ENCODE measurements around the gene CLBA1. TPM values are rescaled to one million over a fixed set of nuclear protein-coding genes. Genes with fewer than 3 reads are reported as not detected.
A peak's percentile ranks its signal among the peaks of the same experiment; 100 is the strongest.

The CLBA1 gene
- total and polyA plus RNA-seq, 2 experiments from 2014 or later = 1.6 to 1.8 TPM

DNA sequence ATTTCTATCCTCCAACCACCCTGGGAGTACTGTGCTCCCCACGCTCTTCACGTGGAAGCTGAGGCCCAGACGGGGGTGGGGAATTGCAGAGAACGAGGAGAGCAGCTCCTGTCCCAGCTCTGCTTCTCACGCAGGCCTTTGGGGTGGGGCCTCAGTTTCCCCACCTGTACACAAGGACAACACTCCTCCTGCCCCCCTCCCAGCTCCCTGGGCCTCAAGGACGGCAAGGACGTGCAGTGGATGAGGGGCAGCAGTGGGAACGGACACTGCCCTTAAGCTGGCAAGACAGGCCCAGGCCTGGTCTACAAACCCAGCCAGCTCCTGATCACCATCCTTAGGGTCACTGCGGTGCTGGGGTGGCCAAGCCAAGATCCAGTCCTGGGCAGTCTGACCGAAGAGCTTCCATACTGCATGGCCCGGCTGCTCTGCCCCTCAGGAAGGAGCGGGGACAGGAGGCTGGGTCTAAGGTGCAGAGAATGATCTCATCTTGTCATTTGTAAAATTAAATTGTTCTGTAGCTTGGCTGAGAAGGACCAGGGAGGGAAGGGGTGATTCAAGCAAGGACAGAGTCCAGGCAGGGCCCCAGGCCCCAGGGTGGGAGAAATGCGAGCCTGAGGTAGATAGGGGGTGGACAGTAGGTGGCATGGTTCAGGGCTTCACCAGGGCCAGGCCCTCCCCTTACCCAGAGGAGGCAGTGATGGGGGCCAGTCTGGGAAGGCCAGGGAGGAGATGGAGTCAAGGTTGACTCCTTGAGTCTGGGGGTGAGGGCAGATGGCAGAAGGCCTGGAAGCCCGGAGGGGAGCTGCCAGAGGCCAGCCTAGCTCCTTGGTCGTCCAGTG, 1.3 kb upstream of the CLBA1 start:
- Mint-ChIP-seq H3K27me3 (ENCODE audit: insufficient read depth, low read depth, poor library complexity) (peaks cover 10% of the 10 kb centered on the region), H3K4me1 (no peaks in the 10 kb centered on the region; the same call in 2 of the 3 replicates), H3K36me3 (ENCODE audit: low read depth) (no peaks in the 10 kb centered on the region; the same call in 2 of the 3 replicates), H3K27ac (no peak overlapping the region), H3K4me3 (peak overlapping the region; percentile 56), H3K9me3 (no peaks in the 10 kb centered on the region; the same call in 2 of the 3 replicates)
- no peaks in the 10 kb centered on the region for H3K4me1 ChIP-seq (ENCODE audit: insufficient read depth)
- no peaks in the 10 kb centered on the region for H3K36me3 ChIP-seq (ENCODE audit: insufficient read depth)
- peaks cover 7% of the 10 kb centered on the region for H3K27me3 ChIP-seq (ENCODE audit: insufficient read depth)
- ATAC-seq (no peak), DNase-seq (ENCODE audit: low spot score) (no peak)
- H3K4me2 ChIP-seq = no peak overlapping the region
- no peak overlapping the region for H3K4me3 ChIP-seq
- H3K79me2 ChIP-seq (replicated peaks; ENCODE audit: insufficient read depth) = no peaks in the 10 kb centered on the region
- TF ChIP-seq, protein P1, sequence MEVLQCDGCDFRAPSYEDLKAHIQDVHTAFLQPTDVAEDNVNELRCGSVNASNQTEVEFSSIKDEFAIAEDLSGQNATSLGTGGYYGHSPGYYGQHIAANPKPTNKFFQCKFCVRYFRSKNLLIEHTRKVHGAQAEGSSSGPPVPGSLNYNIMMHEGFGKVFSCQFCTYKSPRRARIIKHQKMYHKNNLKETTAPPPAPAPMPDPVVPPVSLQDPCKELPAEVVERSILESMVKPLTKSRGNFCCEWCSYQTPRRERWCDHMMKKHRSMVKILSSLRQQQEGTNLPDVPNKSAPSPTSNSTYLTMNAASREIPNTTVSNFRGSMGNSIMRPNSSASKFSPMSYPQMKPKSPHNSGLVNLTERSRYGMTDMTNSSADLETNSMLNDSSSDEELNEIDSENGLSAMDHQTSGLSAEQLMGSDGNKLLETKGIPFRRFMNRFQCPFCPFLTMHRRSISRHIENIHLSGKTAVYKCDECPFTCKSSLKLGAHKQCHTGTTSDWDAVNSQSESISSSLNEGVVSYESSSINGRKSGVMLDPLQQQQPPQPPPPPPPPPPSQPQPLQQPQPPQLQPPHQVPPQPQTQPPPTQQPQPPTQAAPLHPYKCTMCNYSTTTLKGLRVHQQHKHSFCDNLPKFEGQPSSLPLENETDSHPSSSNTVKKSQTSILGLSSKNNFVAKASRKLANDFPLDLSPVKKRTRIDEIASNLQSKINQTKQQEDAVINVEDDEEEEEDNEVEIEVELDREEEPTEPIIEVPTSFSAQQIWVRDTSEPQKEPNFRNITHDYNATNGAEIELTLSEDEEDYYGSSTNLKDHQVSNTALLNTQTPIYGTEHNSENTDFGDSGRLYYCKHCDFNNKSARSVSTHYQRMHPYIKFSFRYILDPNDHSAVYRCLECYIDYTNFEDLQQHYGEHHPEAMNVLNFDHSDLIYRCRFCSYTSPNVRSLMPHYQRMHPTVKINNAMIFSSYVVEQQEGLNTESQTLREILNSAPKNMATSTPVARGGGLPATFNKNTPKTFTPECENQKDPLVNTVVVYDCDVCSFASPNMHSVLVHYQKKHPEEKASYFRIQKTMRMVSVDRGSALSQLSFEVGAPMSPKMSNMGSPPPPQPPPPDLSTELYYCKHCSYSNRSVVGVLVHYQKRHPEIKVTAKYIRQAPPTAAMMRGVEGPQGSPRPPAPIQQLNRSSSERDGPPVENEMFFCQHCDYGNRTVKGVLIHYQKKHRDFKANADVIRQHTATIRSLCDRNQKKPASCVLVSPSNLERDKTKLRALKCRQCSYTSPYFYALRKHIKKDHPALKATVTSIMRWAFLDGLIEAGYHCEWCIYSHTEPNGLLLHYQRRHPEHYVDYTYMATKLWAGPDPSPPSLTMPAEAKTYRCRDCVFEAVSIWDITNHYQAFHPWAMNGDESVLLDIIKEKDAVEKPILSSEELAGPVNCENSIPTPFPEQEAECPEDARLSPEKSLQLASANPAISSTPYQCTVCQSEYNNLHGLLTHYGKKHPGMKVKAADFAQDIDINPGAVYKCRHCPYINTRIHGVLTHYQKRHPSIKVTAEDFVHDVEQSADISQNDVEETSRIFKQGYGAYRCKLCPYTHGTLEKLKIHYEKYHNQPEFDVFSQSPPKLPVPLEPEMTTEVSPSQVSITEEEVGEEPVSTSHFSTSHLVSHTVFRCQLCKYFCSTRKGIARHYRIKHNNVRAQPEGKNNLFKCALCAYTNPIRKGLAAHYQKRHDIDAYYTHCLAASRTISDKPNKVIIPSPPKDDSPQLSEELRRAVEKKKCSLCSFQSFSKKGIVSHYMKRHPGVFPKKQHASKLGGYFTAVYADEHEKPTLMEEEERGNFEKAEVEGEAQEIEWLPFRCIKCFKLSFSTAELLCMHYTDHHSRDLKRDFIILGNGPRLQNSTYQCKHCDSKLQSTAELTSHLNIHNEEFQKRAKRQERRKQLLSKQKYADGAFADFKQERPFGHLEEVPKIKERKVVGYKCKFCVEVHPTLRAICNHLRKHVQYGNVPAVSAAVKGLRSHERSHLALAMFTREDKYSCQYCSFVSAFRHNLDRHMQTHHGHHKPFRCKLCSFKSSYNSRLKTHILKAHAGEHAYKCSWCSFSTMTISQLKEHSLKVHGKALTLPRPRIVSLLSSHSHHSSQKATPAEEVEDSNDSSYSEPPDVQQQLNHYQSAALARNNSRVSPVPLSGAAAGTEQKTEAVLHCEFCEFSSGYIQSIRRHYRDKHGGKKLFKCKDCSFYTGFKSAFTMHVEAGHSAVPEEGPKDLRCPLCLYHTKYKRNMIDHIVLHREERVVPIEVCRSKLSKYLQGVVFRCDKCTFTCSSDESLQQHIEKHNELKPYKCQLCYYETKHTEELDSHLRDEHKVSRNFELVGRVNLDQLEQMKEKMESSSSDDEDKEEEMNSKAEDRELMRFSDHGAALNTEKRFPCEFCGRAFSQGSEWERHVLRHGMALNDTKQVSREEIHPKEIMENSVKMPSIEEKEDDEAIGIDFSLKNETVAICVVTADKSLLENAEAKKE (CRISPR knock-in tag; IDR thresholded peaks at IDR 0.05) = no peak
- TF ChIP-seq, protein P2, sequence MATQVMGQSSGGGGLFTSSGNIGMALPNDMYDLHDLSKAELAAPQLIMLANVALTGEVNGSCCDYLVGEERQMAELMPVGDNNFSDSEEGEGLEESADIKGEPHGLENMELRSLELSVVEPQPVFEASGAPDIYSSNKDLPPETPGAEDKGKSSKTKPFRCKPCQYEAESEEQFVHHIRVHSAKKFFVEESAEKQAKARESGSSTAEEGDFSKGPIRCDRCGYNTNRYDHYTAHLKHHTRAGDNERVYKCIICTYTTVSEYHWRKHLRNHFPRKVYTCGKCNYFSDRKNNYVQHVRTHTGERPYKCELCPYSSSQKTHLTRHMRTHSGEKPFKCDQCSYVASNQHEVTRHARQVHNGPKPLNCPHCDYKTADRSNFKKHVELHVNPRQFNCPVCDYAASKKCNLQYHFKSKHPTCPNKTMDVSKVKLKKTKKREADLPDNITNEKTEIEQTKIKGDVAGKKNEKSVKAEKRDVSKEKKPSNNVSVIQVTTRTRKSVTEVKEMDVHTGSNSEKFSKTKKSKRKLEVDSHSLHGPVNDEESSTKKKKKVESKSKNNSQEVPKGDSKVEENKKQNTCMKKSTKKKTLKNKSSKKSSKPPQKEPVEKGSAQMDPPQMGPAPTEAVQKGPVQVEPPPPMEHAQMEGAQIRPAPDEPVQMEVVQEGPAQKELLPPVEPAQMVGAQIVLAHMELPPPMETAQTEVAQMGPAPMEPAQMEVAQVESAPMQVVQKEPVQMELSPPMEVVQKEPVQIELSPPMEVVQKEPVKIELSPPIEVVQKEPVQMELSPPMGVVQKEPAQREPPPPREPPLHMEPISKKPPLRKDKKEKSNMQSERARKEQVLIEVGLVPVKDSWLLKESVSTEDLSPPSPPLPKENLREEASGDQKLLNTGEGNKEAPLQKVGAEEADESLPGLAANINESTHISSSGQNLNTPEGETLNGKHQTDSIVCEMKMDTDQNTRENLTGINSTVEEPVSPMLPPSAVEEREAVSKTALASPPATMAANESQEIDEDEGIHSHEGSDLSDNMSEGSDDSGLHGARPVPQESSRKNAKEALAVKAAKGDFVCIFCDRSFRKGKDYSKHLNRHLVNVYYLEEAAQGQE (IDR thresholded peaks at IDR 0.05; ENCODE audit: unreplicated experiment) = no peak
- TF ChIP-seq POLR2AphosphoS5 (IDR thresholded peaks at IDR 0.05; ENCODE audit: low read depth) = no peak
- no peak for TF ChIP-seq ZNF331 (CRISPR knock-in tag; IDR thresholded peaks at IDR 0.05; ENCODE audit: low read depth)
- no peak for TF ChIP-seq JUNB (IDR thresholded peaks at IDR 0.05; ENCODE audit: unreplicated experiment)
- H2AFZ ChIP-seq = no peak overlapping the region
- no peak overlapping the region for H3K27ac ChIP-seq (ENCODE audit: low read depth)
- no peaks in the 10 kb centered on the region for H3K9me2 ChIP-seq (ENCODE audit: insufficient read depth)
- H4K20me1 ChIP-seq (replicated peaks; ENCODE audit: insufficient read depth) = no peaks in the 10 kb centered on the region
- no peaks in the 10 kb centered on the region for H3F3A ChIP-seq (replicated peaks; ENCODE audit: low read depth)

Measured in GM23338 (cell line).